HG02973 (cell line): Measurements from ENCODE around the gene PCDH1.
"Not testable (repeated sequence)": the region's sequence is repeated elsewhere in the genome, so short reads cannot be mapped to it uniquely, and the experiment has no call there.

Experiments used
- ATAC-seq: cut with Tn5 transposase; IDR thresholded peaks from one replicate; pipeline ENCODE4 v1.9.1; 2021; ENCODE audit warnings: moderate library complexity; ENCODE audit not compliant: unreplicated experiment

The PCDH1 gene

GRCh38 chr5:141902015-141902814 is 24.0 kb upstream of the PCDH1 start:
- ATAC-seq: no peak

- no peak for ATAC-seq
These were observed 20.3 kb upstream of the PCDH1 start for GRCh38 chr5:141898448-141899049.

- no peak for ATAC-seq
These were observed 19.2 kb upstream of the PCDH1 start for GRCh38 chr5:141897425-141897824.

GRCh38 chr5:141890429-141890828 is 12.2 kb upstream of the PCDH1 start:
- ATAC-seq: not testable (repeated sequence)

- no peak for ATAC-seq
These were observed 11.2 kb upstream of the PCDH1 start for GRCh38 chr5:141889282-141889871.

- ATAC-seq: no peak
These were observed 5.7 kb upstream of the PCDH1 start for GRCh38 chr5:141883892-141884318.

- no peak for ATAC-seq
These were observed 5.1 kb upstream of the PCDH1 start for GRCh38 chr5:141883184-141883891.

GRCh38 chr5:141882594-141883183 is 4.5 kb upstream of the PCDH1 start:
- no peak for ATAC-seq

- no peak for ATAC-seq
These were observed 3.7 kb upstream of the PCDH1 start for GRCh38 chr5:141881886-141882285.

GRCh38 chr5:141880961-141881801 is 3.0 kb upstream of the PCDH1 start:
- no peak for ATAC-seq

- no peak for ATAC-seq
These were observed 1.9 kb upstream of the PCDH1 start for GRCh38 chr5:141879941-141880738.

GRCh38 chr5:141879426-141879759 is 1.2 kb upstream of the PCDH1 start:
- ATAC-seq: no peak

- peak; percentile 77 for ATAC-seq
These were observed 658 bp upstream of the PCDH1 start for GRCh38 chr5:141878711-141879425.

- ATAC-seq: no peak
These were observed 639 bp downstream of the PCDH1 start for GRCh38 chr5:141877356-141878185.

GRCh38 chr5:141876628-141877355 is 1.4 kb downstream of the PCDH1 start:
- no peak for ATAC-seq

GRCh38 chr5:141875795-141876627 is 2.2 kb downstream of the PCDH1 start:
- ATAC-seq: no peak
